GM18909 (cell line): ENCODE data around the gene DNAAF8.

ENCODE experiments used
- ATAC-seq: cut with Tn5 transposase; IDR thresholded peaks from one replicate; pipeline ENCODE4 v1.9.1; 2021; ENCODE audit warnings: mild to moderate bottlenecking; ENCODE audit not compliant: unreplicated experiment, poor library complexity

DNAAF8 gene

GRCh38 chr16:4694642-4695451, 39.5 kb upstream of the DNAAF8 start:
- ATAC-seq, result no peak

DNA sequence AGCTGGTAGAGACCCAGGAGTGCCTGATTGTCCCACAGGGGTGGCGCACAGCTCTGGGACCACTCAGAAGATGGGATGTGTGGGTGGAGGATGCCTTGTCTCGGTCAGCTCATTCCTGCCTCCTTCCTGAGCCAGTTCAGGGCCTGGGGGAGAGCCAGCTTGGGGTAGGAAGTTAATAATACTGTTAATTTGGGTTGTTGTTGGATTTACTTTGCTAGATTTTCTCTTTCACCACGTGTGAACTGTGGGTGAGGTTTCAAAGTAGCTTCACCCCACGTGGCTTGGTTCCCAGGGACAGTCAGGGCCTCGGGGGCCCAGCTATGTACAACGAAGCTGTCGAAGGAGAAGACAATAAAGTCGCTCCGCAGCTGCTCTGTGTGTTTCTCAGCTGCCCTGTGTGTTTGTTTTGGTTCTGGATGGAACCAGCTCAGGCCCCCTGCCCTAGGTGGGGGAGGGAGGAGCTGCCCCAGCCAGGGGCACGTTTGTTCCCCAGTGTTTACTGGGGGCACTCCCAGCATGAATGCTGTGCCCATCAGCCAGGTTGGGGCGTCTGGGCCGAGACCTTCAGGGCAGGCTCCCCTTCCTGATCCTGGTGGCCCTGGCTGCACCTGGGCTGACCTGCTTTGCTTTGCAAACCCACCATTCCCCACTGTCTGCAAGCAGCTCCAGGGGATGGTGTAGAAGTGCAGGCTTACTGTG, 38.7 kb upstream of the DNAAF8 start:
- no peak for ATAC-seq

DNA sequence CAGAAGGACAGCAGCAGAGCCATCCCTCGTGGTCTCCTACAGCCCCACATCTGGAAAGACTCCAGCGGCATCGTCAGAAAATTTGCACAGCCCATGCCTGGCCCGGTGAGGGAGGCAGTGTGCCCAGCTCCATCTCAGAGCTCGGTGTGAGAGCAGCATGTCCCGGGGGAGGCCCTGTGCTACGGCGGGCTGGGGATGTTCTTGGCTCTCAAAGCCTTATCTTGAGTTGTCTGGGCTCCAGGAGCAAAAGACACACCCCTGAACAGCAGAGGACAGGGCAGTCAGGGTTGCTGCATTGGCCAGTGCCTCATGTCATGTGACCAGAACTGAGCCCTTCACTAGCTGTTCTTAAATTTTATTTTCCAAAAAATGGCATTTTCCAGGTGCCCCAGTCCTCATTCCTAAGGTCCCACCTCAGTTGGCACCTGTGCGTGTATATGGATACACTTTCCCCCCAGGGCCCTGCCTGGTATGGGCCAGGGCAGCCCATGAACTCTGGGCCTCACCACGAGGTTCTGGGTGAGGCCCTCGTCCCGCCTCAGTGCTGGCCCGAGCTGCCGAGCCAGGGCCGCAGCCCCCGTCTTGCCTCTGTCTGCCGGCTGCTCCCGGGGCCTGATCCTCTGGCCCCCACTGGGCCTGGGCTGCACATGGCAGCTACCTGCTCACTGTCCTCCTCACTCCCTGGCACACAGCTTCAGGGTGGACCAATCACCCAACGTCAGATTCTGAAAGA, 38.0 kb upstream of the DNAAF8 start:
- no peak for ATAC-seq

DNA sequence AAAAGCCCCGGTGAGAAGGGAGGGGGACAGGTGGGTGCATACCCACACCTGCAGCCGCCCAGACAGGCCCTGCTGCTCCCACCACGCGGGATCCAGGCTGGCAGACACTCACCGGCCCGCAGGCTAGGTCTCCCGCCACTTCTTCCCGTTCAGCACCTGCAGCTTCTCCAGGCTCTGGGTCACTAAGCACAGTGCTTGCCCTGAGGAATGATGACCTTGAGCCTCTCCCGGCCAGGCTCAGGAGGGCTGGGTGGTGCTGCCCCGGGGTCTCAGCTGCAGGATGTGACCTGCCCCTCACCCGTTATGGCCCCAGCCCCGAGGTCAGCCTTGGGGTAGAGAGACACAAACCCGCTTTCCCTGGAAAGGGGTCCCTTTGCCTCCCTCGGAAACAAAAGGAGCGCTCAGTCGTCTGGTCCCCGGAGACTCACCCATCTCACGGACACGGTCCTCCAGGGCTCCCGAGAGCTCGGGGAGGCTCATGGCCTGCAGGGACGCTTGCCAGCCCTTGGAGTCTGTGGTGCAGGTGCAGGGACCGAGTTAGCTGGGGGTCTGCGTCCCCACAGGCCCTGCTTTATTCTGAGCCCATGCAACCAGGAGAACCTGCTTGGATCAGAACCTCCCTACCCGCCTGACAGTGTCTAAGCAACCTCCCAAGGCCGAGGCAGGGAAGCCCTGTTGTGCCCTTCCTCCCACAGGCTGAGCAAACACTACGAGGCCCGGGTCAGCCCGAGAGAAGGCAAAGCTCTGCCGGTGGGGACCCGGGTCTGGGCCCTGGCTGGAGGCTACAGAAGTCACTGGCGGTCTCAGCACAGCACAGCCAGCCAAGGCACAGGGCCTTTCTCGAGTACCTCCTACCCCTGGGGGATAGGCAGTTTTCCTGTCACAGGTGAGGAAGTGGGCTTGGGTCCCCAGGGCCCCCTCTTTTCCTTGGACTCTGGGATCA, 37.2 kb upstream of the DNAAF8 start:
- ATAC-seq, result no peak

DNA sequence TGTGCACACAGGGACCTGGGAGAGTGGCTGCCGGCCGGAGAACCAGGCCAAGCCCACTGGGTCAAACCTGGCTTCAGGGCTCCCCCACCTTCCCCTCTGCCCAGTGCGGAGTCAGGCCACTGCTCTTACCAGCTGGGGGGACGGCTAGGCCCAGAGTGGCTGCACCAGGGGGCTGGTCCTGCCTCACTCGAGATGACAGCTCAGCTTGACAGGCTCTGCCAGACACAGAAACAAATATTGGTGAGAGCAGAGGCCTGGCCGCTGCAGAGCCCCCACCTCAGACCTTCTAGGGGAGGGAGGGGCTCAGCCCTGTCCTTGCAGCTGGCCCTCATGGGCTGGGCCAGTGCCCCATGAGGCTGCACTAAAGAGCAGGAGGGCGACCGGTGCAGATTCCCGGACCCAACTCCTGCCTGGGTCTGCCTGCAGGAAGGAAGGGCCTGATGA, 36.5 kb upstream of the DNAAF8 start:
- no peak for ATAC-seq

- no peak for ATAC-seq
Measured at GRCh38 chr16:4698321-4699045, 35.9 kb upstream of the DNAAF8 start.

DNA sequence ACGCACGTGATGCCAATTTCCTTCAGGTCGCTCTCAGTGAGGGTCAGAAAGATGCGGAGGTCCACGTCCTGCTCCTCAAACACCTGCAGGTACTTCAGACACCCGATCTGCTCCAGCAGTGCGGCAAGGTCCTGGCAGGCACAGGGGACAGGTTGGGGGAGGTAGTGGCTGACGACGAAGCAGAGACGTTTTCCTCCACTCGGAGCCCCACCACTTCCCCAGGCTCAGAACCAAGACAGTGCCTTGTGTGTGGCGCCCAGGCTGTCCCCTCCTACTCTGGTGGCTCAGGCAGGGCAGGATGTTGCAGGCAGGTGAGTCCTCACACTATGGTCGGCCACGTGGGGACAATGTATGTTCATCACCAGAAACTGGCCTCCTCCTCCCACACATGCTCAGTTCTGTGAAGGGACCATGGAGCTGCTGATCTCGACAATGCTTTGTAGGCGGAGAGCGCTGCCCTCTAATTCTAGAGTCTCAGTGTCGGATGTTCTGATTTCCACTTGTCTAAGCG, 35.2 kb upstream of the DNAAF8 start:
- ATAC-seq, result no peak

DNA sequence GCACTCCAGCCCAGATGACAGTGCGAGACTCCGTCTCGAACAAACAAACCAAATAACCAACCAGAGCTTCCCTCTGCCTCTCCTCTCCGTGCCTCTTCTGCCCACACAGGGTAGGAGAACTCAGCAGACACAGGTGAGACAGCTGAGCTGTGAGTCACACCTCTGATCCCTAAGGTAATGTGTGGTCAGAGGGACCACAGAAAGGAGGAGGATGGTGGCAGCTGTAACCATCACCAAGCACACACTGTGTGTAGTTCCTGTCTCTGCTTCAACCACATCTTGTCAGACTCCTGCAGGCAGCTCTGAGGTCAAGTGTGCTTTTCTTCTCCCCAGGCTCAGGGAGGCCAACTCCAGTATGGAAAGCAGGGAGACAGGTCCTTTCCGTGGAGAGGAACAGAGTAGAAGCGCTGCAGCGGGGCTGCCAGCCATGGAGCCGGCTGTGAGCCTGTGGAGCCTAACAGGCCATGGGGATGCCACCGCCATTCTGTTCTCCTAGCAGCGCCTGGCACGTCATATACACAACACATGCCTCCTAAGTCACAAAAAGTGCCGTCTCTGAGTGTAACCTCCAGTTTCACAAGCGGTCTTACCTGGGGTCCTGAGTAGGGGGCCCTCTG, 33.8 kb upstream of the DNAAF8 start:
- no peak for ATAC-seq

GRCh38 chr16:4700997-4701743, 33.2 kb upstream of the DNAAF8 start:
- no peak for ATAC-seq

- no peak for ATAC-seq
Measured at GRCh38 chr16:4701791-4702465, 32.4 kb upstream of the DNAAF8 start.

GRCh38 chr16:4702466-4702808, 31.9 kb upstream of the DNAAF8 start:
- ATAC-seq, result no peak

GRCh38 chr16:4703906-4704305, 30.4 kb upstream of the DNAAF8 start:
- no peak for ATAC-seq

GRCh38 chr16:4704491-4704890, 29.8 kb upstream of the DNAAF8 start:
- no peak for ATAC-seq

DNA sequence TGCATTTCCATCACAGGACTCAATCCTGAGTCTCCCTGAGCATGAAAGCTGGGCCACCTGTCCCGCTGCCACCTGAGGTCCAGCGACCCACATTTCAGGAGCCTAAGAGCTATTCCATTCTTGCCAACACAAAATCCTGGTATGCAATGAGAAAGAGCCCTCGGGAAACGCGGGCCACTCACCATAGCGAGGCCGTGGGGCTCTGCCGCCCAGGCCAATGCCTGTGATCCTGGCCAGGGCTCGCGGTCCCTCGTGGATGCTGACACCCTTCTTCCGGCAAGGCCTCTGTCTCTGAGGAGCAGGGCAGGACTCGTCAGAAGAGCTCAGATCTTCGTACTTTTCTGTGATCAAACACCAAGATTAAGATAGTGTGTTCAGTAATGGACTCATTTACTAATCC, 29.4 kb upstream of the DNAAF8 start:
- ATAC-seq, result no peak

DNA sequence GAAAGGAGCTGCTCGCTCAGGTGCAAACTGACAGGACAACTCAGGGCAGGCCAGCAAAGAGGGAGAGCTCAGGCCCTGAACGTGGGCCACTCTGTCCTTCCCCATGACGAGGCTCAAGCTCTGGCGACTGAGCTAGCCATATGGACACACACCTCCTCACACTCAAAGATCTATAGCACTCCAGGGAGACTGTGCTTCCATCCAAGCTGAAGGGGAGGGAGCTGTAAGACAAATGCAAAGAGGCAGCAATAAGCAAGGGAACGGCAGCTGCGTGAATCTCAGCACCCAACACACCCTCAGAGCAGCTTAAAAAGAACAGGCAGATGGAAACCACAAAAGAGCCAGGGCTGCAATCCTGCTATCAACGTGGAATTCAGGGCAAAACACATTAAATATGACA, 27.5 kb upstream of the DNAAF8 start:
- ATAC-seq, result no peak

DNA sequence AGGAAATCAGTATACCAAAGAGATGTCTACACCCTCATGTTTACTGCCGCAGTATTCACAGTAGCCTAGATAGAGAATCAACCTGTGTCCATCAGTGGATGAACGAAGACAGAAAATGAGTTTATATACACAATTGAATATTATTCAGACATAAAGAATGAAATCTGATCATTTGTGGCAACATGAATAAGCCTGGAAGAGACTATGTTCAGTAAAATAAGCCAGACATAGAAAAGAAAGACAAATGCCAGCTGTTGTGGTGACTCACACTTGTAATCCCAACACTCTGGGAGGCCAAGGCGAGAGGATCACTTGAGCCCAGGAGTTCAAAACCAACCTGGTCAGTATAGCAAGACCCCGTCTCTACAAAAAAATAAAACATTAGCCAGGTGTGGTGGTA, 24.9 kb upstream of the DNAAF8 start:
- no peak for ATAC-seq

- ATAC-seq, result no peak
Measured at GRCh38 chr16:4713663-4714501, 20.5 kb upstream of the DNAAF8 start.
